Smooth muscle cell (in vitro differentiated cells): ENCODE results near the gene ACOT11. TPM values are rescaled to one million over a fixed set of nuclear protein-coding genes. Genes with fewer than 3 reads are reported as not detected.

ENCODE experiments used
- DNase-seq: peaks from one replicate; lab custom pipeline; 2025; ENCODE audit not compliant: unreplicated experiment; lab: John Stamatoyannopoulos, UW
- H2AFZ ChIP-seq: fragments of 200-600 bp; sonication (generic); 2 replicates; pipeline ENCODE4 v1.6.0; 2016; ENCODE audit warnings: antibody characterized with exemption, low read depth, mild to moderate bottlenecking
- H3F3A ChIP-seq: fragments of 200-600 bp; sonication (generic); 2 replicates; pipeline ENCODE4 v1.6.0; 2017; ENCODE audit warnings: antibody characterized with exemption, low read depth
- H3K27ac ChIP-seq: fragments of 200-600 bp; sonication (generic); 2 replicates; pipeline ENCODE4 v1.5.1; 2016; ENCODE audit warnings: low read depth, mild to moderate bottlenecking
- H3K27me3 ChIP-seq: fragments of 200-600 bp; sonication (generic); 2 replicates; pipeline ENCODE4 v1.6.1; 2016; ENCODE audit warnings: low read depth, mild to moderate bottlenecking
- H3K36me3 ChIP-seq: fragments of 200-600 bp; sonication (generic); 2 replicates; pipeline ENCODE4 v1.5.1; 2016; ENCODE audit warnings: low read depth
- H3K4me1 ChIP-seq: fragments of 200-600 bp; sonication (generic); 2 replicates; pipeline ENCODE4 v1.5.1; 2016; ENCODE audit warnings: low read depth
- H3K4me2 ChIP-seq: fragments of 200-600 bp; sonication (generic); 2 replicates; pipeline ENCODE4 v1.6.0; 2016; ENCODE audit warnings: mild to moderate bottlenecking
- H3K4me3 ChIP-seq: fragments of 200-600 bp; sonication (generic); 2 replicates; pipeline ENCODE4 v1.5.1; 2016; ENCODE audit warnings: mild to moderate bottlenecking
- H3K79me2 ChIP-seq: fragments of 200-600 bp; sonication (generic); 2 replicates; pipeline ENCODE4 v1.6.0; 2016; ENCODE audit warnings: low read depth, mild to moderate bottlenecking
- H3K9ac ChIP-seq: fragments of 200-600 bp; sonication (generic); 2 replicates; pipeline ENCODE4 v1.6.0; 2016; ENCODE audit warnings: low read depth
- H3K9me3 ChIP-seq: fragments of 200-600 bp; sonication (generic); replicated peaks from 2 replicates; pipeline ENCODE4 v1.5.1; 2016; ENCODE audit warnings: low read depth
- H4K20me1 ChIP-seq: fragments of 200-600 bp; sonication (generic); 2 replicates; pipeline ENCODE4 v1.6.0; 2016; ENCODE audit warnings: low read depth
- WGBS: methylation state at CpG from one replicate; pipeline ENCODE4 v1.1.7; 2016; ENCODE audit warnings: low lambda C conversion rate; 5-methylcytosine and 5-hydroxymethylcytosine counted together
- polyA plus RNA-seq: library from polyadenylated mRNA; unstranded; fragments of >200 nt; fragmentation: Nextera tagmentation; extraction: Ambion mirVana; gene quantifications from 2 replicates; pipeline ENCODE4 v1.2.1, GENCODE V29; 2016
- total RNA-seq: library from RNA; depleted of rRNA; stranded (reverse); fragments of >200 nt; gene quantifications from 2 replicates; pipeline ENCODE4 v1.2.3, GENCODE V29; 2014
- TF ChIP-seq, protein P1 (sequence below): fragments of 200-600 bp; sonication (generic); IDR thresholded peaks from 2 replicates; pipeline ENCODE4 v1.5.1; 2017; ENCODE audit warnings: borderline replicate concordance, mild to moderate bottlenecking, antibody characterized with exemption; ENCODE audit not compliant: insufficient read depth, poor library complexity, severe bottlenecking

ACOT11 gene
- total and polyA plus RNA-seq, 2 experiments from 2014 or later = 1.6 to 4.8 TPM

DNA sequence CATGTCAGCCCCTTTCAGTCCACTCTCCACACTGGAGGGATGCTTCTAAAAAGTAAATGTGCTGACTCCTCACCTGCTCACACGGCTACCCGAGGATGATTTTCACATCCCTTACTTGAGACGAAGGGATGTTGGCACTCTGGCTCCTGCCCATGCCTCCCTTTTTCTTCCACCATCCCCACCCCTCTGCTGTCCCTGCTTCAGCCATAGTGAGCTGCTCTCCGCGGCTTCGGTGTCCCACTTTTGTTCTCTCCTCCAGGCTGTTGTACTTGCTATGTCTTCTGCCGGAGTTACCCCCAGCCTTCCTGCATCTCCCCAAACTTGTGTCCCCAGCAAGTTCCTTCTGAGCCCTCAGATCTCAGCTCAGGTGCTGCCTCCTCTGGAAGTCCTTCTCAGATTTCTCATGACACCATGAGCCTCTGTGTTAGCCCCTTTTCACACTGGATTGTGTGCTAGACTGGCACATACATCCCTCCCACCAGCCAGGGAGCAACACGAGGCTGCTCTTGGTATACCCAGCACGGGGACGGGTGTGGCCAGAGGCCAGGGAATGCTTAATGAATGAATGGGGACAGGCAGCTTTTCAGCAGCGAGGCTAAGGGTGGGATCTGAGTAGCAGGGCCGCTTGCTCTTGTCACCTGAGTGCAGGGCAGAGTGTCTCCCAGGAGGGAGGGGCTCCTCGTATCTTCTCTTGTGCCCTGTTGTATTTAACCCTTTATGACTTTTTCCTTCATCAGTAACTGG, 1.3 kb downstream of the ACOT11 start:
- Histone ChIP-seq H3F3A (no peaks in the 10 kb centered on the region), H2AFZ (no peak overlapping the region), H4K20me1 (no peaks in the 10 kb centered on the region), H3K9me3 (no peaks in the 10 kb centered on the region), H3K4me2 (no peak overlapping the region), H3K4me3 (no peak overlapping the region), H3K9ac (no peak overlapping the region), H3K27ac (no peak overlapping the region), H3K27me3 (no peaks in the 10 kb centered on the region), H3K4me1 (no peaks in the 10 kb centered on the region), H3K36me3 (no peaks in the 10 kb centered on the region), H3K79me2 (no peaks in the 10 kb centered on the region)
- TF ChIP-seq, protein P1, sequence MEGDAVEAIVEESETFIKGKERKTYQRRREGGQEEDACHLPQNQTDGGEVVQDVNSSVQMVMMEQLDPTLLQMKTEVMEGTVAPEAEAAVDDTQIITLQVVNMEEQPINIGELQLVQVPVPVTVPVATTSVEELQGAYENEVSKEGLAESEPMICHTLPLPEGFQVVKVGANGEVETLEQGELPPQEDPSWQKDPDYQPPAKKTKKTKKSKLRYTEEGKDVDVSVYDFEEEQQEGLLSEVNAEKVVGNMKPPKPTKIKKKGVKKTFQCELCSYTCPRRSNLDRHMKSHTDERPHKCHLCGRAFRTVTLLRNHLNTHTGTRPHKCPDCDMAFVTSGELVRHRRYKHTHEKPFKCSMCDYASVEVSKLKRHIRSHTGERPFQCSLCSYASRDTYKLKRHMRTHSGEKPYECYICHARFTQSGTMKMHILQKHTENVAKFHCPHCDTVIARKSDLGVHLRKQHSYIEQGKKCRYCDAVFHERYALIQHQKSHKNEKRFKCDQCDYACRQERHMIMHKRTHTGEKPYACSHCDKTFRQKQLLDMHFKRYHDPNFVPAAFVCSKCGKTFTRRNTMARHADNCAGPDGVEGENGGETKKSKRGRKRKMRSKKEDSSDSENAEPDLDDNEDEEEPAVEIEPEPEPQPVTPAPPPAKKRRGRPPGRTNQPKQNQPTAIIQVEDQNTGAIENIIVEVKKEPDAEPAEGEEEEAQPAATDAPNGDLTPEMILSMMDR = no peak
- WGBS = 85% methylated on average over 13 of the region's 13 CpGs
- no peak for DNase-seq

GRCh38 chr1:54551891-54552290, 3.9 kb downstream of the ACOT11 start:
- H4K20me1 ChIP-seq = no peaks in the 10 kb centered on the region
- H3K27ac ChIP-seq = no peak overlapping the region
- DNase-seq = no peak
- 95% methylated on average over 3 of the region's 3 CpGs for WGBS
- H3K9ac ChIP-seq = no peak overlapping the region
- H3K9me3 ChIP-seq = no peaks in the 10 kb centered on the region
- H3F3A ChIP-seq = no peaks in the 10 kb centered on the region
- no peak overlapping the region for H3K4me2 ChIP-seq
- no peaks in the 10 kb centered on the region for H3K4me1 ChIP-seq
- TF ChIP-seq, protein P1 = no peak
- H3K27me3 ChIP-seq = no peaks in the 10 kb centered on the region
- H2AFZ ChIP-seq = no peak overlapping the region
- H3K79me2 ChIP-seq = no peaks in the 10 kb centered on the region
- no peak overlapping the region for H3K4me3 ChIP-seq
- H3K36me3 ChIP-seq = no peaks in the 10 kb centered on the region

DNA sequence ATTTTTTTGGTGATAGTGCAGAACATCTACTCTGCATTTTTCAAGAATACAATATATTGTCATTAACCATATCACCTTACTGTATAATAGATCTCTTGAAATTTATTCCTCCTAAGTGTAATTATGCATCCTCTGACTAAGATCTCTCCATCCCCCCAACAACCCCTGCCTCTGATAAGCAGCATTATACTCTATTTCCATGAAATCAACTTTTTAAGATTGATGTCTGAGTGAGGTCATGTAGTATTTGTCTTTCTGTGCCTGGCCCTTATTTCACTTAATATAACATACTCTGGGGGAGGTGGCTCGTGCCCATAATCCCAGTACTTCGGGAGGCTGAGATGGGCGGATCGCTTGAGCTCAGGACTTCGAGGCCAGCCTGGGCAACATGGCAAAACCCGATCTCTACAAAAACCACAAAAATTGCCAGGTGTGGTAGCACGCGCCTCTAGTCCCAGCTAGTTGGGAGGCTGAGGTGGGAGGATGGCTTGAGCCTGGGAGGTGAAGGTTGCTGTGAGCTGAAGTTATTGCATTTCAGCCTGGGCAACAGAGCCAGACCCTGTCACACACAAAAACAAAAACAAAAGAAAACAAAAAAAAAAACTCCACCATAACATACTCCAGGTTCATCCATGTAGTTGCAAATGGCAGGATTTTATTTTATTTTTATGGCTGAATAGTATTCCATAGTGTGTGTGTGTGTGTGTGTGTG, 5.7 kb downstream of the ACOT11 start:
- no peaks in the 10 kb centered on the region for H3K27me3 ChIP-seq
- no peaks in the 10 kb centered on the region for H3K9me3 ChIP-seq
- no peak for DNase-seq
- H3F3A ChIP-seq = peaks cover 7% of the 10 kb centered on the region
- H3K36me3 ChIP-seq = no peaks in the 10 kb centered on the region
- no peak overlapping the region for H2AFZ ChIP-seq
- no peak overlapping the region for H3K27ac ChIP-seq
- no peaks in the 10 kb centered on the region for H4K20me1 ChIP-seq
- WGBS = 96% methylated on average over 8 of the region's 8 CpGs
- no peak overlapping the region for H3K4me3 ChIP-seq
- no peak overlapping the region for H3K4me2 ChIP-seq
- TF ChIP-seq, protein P1 = no peak
- H3K79me2 ChIP-seq = no peaks in the 10 kb centered on the region
- H3K9ac ChIP-seq = no peak overlapping the region
- H3K4me1 ChIP-seq = no peaks in the 10 kb centered on the region
